Amniotic stem cell (primary cell): ENCODE measurements around the gene PANX1.

Experiments
- DNase-seq: peaks from one replicate; lab custom pipeline; 2025; lab: John Stamatoyannopoulos, UW

Gene PANX1

GRCh38 chr11:94129512-94130297 is 1.1 kb downstream of the PANX1 start:
- DNase-seq = no peak

DNA sequence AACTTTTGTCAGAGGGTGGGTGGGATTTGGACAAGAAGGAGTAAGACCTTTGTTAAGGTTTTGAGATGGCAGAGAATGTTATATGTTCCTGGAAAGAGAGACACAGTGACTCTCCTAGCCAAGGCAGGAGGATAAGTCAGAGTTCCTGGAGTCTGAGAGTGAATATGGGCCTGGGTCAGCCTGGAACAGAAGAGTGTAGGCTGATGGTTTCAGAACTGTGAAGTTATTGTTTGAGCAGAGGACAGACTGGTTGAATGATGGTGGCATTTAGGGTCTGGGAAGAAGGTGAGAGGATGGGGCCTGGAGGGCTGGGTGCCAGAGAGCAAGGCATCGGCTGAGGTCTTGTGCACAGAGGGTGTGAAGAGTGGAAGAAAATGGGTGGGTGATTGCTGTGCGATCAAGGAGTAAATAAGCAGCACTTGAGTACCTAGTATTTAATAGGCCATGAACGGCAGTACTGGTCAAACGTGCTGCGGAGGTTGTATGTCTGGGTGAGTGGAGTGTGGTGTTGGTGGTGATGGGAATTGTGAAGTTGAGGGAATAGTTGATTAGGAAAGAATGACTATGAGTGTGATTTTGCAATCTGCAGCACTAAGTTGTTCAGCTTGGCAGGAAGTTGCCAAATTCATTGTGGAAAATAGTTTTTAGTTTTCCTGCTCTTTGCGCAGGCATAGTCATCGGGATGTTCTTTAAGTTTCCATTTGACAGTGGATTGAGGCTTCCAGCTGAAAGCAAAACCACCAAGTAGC is 1.8 kb downstream of the PANX1 start:
- DNase-seq = peak; percentile 17

- no peak for DNase-seq
These were observed 2.5 kb downstream of the PANX1 start for GRCh38 chr11:94131047-94131717.

DNA sequence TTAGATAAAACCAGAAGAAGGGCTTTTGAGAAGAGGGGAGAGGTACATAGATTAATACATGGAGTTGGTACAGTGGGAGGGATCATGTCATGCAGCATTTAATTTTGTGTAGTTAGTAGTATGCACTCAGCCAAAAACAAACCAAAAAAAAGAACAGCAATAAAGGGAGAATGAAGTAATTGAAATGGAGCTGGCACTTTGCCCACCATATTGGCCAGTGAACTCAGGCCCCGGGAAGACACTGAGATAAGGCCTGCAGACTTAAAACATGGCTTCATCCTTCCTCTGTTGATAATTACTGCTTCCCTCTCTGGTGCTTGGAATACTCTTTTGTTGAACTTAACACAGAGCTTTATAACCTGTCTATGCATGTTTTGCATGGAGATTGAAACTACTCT is 3.1 kb downstream of the PANX1 start:
- no peak for DNase-seq

GRCh38 chr11:94132152-94132558 is 3.5 kb downstream of the PANX1 start:
- peak; percentile 79 for DNase-seq

DNA sequence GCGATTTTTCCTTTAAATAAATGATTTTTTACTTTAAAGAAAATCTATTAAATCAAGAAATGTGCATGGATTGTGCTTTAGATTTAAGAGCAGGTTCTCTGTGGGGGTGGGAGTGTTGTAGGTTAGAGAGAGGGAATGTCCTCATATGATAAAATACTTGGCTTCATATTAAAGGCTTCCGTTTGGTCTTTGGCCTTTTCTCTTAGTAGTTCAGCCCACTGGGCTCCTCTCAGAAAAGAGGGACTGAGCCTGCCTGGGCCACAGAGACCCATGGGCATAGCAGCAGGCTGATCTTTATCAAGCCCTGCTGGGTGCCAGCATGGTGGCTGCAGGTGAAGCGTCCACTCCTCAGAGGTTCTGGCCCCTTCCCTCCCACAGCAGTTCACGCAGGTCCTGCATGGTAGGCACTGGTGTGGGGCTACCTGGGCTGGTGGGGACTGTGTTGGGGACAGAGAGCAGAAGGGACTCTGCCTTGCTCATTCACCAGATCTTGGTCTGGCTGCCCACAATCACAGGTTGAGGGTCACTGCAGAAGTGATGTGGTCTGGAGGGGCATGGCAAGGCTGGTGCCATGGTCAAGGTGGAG is 4.3 kb downstream of the PANX1 start:
- DNase-seq = no peak

GRCh38 chr11:94133752-94134151 is 5.1 kb downstream of the PANX1 start:
- no peak for DNase-seq

GRCh38 chr11:94134651-94135512 is 6.2 kb downstream of the PANX1 start:
- peak; percentile 88 for DNase-seq

- DNase-seq = no peak
These were observed 10.8 kb downstream of the PANX1 start for GRCh38 chr11:94139416-94139815.

DNA sequence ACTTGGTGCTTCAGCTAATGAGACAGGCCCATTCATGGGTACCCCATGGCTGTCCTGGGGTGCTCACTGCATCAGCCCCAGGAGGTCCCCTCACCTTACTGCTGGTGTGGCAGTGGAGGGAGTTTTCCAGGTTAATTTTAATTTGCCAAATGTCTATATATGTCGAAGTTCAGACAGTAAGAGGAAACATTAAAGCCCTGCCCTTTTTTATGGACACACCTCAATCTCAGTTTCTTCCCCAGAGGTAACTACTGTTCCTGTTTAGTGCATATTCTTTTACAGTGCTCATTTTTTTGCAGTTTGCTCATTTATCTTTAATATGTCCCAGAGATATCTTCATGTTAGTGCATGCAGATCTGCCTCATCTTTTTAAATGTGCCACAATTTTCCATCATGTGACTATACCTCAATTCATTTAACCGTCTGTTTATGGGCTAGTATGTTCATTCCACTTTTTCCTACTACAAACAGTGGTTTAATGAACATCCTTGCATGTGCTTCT is 11.6 kb downstream of the PANX1 start:
- no peak for DNase-seq

DNA sequence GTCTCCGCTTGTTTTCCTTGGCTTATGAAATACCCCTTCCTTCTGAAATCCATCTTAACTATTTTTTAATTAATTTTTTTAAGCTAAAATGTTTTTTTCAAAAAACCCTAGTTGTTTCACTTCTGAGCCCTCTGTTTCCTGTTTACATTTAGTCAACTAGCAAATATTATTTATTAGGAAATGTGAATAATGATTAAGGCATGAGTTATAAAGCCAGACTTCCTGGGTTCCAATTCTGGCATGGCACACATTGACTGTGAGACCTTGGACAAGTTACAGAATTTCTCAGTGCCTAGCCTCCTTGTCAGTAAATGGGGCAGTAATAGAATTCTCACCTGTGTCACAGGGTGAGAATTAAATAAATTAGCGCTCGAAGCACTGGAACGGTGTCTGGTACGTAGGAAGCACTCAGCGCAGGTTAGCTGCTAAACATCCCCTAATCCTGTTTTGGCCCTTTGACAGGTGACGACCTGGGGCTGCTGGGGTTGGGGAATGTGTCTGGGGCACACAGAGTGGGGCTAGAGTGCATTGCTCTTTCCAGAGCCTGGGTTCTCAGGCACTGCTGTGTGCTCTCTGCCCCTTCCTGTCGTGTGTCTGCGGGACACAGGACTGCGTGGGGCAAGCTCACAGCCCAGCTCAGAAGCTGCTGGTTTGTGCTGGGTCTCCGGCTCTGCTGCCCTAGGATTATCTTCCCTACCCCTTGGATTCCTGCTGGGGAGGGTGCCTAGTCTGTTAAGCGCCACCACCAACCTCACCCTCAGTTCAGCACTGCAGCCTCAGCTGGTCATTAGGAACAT is 13.1 kb downstream of the PANX1 start:
- no peak for DNase-seq

- DNase-seq = no peak
These were observed 14.0 kb downstream of the PANX1 start for GRCh38 chr11:94142308-94143281.

GRCh38 chr11:94144216-94144615 is 15.6 kb downstream of the PANX1 start:
- DNase-seq = no peak

DNA sequence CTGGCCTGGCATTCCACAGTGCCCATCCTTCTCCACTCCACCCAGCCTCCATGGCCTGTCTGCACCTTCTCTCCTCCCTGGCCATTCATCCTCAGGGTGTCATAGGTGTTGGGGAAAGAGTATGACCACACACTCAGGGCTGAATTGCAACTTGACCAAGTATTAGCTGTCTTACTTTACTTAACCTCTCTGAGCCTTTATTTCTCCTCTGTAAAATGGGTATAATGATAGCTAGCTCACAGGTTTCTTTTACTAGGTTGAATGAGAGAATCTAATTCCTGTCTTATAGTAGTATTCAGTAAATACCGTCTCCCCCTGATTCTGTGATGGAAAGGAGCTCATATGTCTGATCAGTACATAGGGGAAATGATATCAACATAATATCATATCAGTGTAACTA is 16.0 kb downstream of the PANX1 start:
- no peak for DNase-seq

- DNase-seq = no peak
These were observed 16.8 kb downstream of the PANX1 start for GRCh38 chr11:94145431-94145830.

DNA sequence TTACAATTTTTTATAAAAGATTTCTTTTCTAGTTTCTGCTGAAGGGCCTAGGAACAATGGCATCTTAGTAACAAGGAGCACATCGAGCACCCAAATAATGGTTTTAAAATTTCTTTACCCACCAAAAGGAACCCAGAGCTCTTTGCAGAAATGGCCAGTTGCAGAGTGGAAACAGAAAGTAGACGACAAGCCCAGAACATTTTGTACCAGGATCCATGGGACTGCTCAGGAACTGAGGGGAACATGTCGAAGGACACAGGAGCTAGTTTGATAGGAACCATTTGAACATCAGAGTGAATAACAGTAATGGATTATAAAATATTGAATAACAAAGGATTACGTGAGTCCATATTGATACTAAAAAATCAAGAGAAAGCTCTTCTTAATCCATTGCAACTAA is 17.3 kb downstream of the PANX1 start:
- DNase-seq = no peak

DNA sequence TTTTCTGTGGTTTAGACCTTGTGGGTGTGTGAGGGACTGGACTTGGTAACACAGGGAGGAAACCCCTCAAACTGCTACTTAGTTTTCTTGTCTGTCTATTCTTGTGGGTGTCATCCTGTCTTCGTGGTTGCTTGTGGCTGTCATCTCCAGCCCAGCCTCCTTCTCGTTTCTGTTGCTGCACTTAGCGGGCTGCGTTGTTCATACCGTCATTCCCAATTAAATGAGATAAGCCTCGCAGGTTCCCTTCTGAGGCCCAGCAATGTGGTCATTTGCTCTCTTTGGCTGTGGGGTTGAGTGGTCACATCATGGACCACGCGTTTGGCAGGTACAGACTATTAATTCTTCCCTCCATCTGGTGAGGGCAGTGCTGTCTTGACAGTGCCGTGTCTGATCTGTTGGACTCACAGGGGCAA is 18.8 kb downstream of the PANX1 start:
- DNase-seq = no peak

GRCh38 chr11:94148189-94148588 is 19.5 kb downstream of the PANX1 start:
- no peak for DNase-seq

DNA sequence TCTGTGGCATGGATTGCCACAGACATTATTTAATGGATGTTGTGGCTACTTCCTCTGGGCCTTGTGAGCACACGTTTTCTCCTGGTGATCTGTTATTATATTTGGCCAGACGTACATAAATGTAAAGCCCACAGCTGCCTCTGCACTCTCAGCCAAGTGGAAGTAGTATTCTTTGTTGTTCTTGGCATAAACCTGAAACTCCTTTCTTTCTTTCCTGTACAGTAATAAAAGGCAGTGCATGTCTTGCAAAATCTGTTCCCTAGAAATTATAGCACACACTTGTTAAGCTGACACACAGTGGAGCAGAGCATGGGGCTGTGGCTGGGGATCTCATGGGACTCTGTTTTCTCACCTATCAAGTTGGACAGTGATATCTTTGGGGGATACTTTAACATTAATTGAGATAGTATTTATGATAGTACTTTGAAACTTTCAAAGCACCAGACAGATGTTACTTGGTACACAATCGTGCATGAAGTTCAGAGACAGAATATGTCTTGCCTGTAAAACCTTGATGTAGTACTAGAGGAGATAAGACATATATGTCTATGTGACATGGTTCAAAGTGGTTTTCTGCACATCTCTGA is 20.9 kb downstream of the PANX1 start:
- DNase-seq = no peak
